HuH-7 (cell line): ENCODE data around the gene MYT1.
"Not testable (repeated sequence)": the region's sequence is repeated elsewhere in the genome, so short reads cannot be mapped to it uniquely, and the experiment has no call there.

Source experiments
- DNase-seq: peaks from one replicate; pipeline ENCODE4 v3.0.0; 2011; ENCODE audit warnings: low spot score

The MYT1 gene

GRCh38 chr20:64169091-64169560, 4.9 kb downstream of the MYT1 start:
- no peak for DNase-seq

GRCh38 chr20:64171211-64171610, 7.0 kb downstream of the MYT1 start:
- DNase-seq, result no peak

DNA sequence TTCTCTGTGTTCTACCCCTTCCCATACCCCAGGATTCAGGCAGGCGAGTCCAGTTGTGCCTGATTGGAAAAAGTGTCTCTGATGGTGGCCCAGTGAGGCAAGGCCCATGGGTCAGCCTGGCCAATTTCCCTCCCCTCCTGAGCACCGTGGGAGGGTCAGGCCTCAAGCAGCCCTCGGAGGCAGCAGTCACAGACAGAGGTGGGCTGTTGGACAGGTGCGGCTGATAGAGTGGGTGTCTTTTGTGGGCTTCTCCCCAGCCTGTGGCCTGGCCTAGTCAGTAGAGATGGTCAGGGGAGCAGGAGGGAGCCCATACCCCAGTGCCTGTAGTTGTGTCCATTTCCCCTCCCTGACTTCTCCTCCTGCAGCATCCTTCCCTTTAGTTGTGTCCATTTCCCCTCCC, 8.9 kb downstream of the MYT1 start:
- no peak for DNase-seq

DNA sequence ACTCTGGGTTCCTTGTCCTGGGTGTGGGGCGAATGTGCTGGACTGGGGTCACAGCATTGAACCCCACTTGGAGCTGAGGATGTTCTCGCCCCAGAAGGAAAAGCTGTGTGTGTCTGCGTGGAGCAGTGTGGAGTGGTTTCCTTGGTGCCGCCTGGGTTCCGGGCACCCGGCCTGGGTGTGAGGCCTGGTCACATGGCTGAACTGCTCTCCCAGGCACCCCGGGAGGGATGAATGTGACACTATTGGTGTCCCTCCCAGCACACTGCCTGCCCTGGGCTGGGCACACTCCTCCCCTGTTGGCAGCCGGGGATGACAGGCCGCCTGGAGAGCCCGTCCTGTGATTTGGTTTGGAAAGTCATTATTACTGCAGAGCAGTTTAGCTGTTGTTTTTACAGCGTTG, 12.3 kb downstream of the MYT1 start:
- DNase-seq, result no peak

GRCh38 chr20:64176971-64177370, 12.7 kb downstream of the MYT1 start:
- no peak for DNase-seq

DNA sequence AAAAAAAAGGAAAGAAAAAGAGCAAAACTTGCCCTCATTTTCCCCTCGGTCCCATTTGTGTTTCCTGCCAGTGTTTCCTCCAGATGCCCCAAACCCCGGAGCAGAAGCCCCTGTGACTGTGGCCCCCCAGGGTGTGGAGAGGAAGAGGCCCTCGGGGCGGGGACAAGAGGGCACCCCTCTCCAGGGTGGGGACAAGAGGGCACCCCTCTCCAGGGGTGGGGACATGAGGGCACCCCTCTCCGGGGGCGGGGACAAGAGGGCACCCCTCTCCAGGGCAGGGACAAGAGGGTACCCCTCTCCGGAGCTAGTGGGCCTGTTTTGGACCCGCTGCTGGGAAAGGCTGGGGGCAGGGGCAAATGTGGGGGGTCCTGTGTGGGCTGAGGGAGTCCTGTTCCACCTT, 13.1 kb downstream of the MYT1 start:
- no peak for DNase-seq

- DNase-seq, result no peak
These were observed 13.5 kb downstream of the MYT1 start for GRCh38 chr20:64177787-64178186.

GRCh38 chr20:64178925-64179324, 14.7 kb downstream of the MYT1 start:
- not testable (repeated sequence) for DNase-seq

GRCh38 chr20:64179805-64180204, 15.6 kb downstream of the MYT1 start:
- no peak for DNase-seq

GRCh38 chr20:64180673-64181072, 16.4 kb downstream of the MYT1 start:
- no peak for DNase-seq

DNA sequence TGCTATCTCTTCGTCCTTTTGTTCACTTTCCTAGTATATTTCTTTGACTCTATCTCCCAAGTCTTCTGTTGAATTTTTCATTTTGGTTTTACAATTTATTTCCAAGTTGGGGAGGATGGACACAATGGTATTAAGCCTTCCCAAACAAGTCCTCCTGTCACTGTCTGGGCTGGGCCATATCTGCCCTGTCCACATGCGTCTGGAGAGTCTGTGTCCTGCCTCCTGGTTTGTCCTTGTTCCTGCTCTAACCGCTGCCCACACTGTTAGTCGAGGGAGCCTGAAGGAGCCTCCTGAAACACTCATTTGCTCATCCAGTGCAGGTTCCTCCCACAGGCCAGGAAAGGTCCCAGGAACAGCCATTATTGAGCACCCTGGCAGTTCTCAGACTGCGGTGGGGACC, 17.1 kb downstream of the MYT1 start:
- DNase-seq, result no peak

DNA sequence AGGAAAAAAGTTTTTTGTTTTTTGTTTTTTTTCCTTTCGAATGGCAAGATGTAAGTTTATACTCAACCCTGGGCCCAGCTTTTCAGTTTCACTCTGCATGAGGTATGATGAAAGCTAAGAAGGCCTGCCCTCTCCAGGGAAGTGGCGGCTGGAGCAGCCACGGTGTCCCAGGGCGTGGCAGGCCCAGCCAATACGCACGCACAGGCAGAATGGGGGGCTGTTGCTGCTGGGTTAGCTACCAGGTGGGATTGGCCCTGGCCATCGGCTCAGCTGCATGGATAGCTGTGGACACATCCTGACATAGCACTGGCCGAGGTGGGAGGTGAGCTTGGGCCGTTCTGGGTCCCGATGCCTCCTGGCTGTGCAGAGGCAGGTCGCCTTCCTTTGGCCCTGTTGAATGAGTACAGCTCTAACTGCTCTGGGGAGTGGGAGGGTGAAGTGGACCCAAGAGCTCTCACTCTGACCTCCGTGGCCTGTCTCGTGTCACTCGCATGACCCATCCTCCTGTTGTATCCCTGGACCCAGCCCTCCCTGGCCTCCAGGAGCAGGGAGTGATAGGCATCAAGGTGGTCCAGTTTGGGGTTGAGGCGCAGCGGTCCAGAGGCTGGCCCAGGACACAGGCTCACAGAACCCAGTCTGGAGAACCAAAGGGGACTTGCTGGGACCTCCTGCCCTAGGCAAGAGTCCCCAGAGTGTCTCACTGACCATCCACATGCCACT, 18.1 kb downstream of the MYT1 start:
- no peak for DNase-seq

DNA sequence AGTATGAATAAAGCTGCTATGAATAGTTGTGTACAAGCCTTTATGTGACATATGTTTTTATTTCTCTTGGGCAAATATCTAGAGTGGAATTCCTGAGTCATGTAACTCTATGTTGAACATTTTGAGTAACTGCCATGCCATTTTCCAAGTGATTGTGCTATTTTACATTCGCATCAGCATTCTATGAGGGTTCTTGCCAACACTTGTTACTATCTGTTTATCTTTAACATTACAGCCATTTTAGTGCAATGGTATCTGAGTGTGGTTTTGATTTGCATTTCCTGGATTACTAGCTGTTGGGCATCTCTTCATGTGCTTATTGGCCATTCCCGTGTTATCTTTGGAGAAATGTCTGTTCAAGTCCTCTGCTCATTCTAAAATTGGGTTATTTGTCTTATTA, 19.1 kb downstream of the MYT1 start:
- DNase-seq, result no peak

DNA sequence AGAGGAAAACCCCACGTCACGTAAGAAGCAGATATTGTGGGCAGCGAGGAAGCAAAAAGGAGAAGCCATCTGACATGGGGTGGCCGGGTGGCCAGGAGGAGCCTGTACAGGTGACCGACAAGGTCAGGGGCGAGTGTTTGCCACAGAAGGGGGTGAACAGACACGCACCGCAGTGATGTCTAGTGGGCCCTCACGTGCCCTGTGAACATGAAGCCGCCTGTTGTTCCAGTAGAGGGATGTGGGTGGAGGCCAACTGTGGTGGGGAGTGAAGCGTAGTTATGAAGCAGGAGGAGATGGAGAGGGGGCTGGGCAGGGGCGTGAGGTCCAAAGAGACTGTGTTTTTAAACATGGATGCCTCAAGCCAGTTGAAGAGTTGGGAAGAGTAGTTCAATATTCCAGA, 20.5 kb downstream of the MYT1 start:
- no peak for DNase-seq

DNA sequence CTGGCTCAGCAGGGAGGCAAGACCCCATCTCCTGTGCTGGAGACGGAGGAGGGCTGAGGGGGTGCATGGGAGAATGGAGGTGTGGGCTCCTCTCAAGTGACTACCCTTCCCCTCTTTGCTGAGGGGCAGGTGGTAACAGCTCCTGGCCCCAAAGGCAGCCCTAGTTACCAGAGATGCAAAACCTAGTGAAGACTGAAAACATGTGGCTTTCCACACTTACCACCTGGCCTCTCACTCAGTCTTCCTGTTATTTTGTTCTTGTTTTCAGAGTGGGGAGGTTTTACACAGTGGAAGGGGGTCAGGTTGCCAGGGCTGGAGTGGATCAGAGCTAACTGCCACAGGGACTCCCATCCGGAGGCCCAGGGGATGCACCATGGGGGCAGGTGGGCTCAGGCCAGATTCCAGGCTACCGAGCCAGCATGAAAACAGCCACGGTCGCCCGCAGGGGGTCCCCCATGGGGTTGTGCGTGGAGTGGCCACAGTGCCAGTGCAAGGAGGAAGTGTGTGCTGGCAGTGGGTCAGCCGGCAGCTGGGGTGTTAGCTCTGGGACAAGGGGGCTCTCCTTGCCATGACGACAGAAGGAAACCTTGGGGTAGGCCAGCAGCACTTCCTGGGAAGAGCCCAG, 21.1 kb downstream of the MYT1 start:
- DNase-seq, result no peak

DNA sequence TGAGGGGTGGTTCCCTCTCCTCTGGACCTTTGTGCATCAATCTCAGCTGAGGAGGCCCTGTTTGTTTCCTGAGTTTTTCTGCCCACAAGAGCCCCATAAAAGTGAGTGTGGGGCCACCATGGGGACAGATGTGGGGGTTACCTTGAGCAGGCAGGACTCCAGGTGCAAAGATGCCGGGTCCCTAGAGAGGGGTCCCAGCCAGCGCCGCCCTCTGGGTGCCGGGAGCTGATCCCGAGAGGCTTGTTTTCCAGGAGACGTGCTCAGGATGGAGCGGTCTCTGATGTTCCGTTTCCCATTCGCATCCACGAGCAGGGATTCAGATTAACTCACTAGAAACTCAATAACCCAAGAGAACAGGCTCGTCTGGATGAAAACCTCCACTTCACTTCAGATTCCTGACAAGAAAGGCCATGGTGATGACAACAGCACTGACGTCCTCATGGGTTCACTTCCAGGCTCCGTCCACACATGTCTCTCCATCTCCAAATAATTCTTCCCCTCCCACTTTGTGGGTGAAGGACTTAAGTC, 21.9 kb downstream of the MYT1 start:
- DNase-seq, result no peak

- not testable (repeated sequence) for DNase-seq
These were observed 23.0 kb downstream of the MYT1 start for GRCh38 chr20:64187213-64187612.

GRCh38 chr20:64188091-64188490, 23.8 kb downstream of the MYT1 start:
- DNase-seq, result no peak

GRCh38 chr20:64188682-64189529, 24.7 kb downstream of the MYT1 start:
- peak; percentile 81 for DNase-seq

- DNase-seq, result no peak
These were observed 25.3 kb downstream of the MYT1 start for GRCh38 chr20:64189530-64189966.

DNA sequence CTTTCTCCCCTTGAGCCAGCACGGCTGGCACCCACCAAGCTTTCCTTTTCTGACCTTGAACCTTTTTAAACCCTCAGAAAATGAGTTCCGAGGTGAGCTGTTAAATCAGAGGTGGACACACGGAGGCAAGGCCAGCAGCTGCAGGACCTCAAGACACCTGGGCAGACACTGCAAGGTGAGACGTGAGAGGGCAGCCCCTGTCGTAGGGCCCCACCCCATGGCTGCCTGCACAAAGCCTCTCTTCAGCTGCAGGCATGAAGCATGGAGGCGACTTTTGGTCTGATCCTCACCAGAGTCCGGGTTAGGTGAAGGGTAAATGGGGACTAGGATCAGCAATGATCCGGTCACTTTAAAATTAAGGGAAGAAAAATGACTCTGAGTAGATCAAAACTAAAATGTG, 25.7 kb downstream of the MYT1 start:
- no peak for DNase-seq

DNA sequence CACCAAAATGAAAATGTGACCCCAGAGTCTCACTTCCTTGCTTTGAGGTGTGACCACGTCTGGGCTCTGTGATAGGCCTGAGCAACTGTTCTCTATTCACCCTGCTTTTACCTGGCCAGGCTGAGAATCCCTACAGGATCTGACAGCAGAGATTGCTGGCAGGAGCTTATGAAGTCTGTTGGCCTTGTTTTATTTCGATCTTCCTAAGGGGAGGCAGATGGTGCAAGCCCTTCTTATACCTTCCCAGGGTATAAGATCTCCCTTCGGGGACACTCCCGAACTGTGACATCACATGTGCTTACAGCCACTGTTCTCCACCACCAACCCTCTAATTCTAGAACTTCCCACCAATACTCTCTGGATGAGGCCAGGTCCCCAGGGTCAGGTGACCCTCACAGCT, 26.8 kb downstream of the MYT1 start:
- no peak for DNase-seq

DNA sequence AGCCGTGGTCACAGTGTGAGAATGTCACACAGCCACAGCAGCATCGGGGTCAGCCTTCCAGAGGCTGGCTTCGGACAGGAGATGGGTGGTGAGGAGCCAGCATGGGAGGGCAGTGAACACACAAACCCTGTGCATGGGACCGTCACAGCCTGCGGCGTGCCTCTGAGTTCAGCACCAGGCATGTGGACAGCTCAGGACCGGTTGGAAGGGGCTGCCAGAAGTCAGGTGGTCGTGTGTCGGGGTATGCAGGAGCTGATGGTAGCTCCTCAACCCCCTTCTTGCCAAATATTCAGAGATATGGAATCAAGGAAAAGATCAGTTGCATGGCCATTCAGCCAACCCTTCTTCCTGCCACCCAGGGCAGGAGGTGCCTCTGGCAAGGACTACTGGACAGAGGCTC, 28.2 kb downstream of the MYT1 start:
- peak; percentile 45 for DNase-seq
